GM04504 (cell line): ENCODE data around the gene TMC7.

ENCODE experiments used
- DNase-seq: peaks from one replicate; pipeline ENCODE4 v3.0.0-alpha.2; 2012; ENCODE audit warnings: low read depth

TMC7 gene

DNA sequence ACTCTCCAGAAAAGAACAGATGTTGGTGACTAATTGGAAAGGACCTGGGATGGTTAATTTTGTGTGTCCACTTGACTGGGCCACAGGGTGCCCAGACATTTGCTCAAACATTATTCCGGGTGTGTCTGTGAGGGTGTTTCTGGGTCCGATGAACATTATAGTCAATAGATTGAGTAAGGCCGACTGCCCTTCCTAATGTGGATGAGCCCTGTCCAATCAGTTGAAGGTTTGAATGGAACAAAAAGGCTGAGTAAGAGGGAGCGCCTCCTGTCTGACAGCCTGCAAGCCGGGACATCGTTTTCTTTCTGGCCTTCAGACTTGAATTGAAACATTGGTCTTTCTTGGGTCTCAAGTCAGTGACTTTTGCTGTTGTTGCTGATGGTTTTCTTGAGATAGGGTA is 107.2 kb downstream of the TMC7 start:
- no peak for DNase-seq

DNA sequence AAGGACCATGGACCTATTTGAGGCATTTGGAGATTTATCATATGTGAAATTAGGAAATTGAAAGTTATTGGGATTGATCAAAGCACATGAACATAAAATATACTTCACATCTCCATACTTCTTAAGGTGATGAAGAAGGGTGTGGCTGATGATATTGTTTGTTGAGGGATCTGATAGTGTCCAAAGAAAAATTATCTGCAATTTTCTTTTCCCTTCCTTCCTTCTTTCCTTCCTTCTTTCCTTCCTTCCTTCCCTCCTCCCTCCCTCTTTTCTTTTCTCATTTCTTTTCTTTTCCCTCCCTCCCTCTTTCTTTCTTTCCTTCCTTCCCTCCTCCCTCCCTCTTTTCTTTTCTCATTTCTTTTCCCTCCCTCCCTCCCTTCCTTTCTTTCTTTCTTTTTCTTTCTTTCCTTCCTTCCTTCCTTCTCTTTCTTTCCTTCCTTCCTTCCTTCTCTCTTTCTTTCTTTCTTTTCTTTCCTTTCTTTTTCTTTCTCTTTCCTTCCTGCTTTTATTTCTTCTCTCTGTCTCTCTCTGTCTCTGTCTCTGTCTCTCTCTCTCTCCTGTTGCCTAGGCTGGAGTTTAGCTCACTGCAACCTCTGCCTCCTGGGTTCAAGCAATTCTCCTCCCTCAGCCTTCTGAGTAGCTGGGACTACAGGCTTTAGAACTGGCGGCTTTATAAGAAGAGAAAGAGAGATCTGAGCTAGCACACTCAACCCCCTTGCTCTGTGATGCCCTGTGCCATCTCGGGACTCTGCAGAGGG is 109.1 kb downstream of the TMC7 start:
- no peak for DNase-seq

DNA sequence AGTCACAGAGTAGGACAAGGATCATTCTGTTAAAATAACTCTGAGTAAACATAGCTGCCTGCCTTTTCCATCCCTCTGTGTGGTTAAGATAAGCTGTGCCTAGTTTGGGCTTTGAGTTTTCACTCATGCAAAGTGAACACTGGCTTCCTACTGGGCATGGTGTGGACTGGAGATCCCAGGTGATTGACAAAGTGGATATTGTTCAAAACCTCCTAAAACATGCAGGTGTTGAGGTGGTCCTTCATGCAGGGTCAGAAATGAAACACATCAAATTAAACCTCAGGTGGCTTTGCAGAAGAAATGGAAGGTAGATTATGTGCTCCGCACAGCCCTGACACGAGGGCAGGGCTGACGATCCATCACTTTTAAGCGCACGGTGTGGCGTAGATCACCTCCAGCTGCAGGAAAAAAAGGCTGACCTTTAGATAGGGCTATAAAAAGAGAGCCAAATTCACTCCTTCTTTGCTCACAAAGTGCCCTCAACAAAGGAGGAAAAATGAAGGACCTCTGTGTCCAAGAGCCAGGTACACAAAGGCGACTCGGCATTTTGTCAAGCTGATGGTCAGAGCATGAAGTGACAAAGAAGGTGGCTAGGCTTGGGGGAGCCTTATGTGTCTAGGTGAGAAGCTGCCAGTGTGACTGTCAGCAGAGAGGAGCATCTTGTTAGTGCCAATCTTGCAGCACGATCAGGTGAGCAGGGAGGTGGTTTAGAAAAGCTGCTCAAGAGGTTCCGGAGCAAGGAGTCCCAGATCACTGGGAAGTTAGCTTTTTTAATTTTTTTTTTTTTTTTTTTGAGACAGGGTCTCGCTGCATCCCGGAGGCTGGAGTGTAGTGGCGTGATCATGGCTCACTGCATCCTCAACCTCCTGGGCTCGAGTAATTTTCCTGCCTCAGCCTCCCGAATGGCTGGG is 110.2 kb downstream of the TMC7 start:
- DNase-seq = no peak

DNA sequence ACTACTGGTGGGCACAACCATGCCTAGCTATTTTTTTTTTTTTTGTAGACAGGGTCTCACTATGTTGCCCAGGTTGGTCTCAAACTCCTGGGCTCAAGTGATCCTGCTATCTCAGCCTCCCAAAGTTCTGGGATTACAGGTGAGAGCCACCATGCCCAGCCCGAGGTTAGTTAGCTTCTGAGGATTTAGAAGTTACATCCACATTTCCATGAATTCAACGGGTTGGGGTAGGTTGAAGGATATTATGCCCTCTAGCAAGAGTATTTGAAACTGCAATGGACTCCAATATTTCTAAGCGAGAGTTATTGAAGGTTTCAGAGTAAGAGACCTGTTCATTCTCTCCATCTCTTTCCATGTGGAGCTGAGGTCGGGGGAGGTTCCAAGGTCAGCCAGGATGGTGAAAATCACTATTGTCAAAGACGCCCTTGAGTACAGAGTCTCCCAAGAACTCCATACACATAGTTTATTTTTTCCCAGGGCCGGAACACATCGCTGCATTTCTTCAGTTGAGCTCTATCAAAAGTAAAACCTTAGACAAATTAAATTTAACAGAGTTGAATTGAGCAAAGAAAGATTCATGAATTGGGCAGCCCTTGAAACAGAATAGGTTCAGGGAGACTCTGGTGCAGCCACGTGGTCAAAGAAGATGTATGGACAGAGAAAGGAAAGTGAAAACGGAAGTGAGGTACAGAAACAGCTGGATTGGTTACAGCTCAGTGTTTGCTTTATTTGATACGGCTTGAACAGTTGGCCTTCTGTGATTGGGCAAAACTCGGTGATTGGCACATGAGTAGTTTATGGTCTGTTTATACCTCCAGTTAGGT is 111.0 kb downstream of the TMC7 start:
- no peak for DNase-seq

DNA sequence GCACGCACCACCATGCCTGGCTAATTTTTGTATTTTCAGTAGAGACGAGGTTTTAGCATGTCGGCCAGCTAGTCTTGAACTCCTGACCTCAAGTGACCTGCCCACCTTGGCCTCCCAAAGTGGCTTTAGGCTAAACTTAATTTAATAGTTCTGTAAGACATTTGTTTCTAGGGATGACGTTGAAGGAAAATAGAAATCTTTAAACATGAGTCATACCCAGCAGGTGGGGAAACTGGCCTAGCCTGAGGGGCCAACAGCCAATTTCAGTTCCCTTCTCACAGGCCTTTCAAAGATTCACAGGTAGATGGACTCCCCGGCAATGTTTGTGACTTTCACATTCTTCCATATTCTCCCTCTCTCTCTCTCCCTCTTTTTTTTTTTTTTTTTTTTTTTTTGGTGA is 111.9 kb downstream of the TMC7 start:
- DNase-seq = no peak

DNA sequence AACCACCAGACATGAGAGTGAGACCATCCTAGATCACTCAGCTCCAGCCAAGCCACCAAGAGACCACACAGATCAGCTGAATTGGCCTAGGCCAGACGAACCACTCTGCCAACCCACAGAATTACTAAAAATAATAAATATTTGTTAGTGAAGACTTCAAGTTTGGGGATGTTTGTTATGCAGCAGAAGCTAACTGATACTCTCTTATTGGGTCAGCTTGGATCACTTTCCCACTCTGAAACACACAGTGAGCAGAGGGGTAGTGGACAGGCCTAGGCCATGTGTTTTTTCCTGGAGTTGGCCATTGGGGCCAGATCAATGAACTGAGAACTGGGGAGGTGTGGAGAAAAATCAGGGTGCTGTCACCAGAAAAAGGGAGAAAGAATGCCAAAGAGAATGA is 114.4 kb downstream of the TMC7 start:
- no peak for DNase-seq

DNA sequence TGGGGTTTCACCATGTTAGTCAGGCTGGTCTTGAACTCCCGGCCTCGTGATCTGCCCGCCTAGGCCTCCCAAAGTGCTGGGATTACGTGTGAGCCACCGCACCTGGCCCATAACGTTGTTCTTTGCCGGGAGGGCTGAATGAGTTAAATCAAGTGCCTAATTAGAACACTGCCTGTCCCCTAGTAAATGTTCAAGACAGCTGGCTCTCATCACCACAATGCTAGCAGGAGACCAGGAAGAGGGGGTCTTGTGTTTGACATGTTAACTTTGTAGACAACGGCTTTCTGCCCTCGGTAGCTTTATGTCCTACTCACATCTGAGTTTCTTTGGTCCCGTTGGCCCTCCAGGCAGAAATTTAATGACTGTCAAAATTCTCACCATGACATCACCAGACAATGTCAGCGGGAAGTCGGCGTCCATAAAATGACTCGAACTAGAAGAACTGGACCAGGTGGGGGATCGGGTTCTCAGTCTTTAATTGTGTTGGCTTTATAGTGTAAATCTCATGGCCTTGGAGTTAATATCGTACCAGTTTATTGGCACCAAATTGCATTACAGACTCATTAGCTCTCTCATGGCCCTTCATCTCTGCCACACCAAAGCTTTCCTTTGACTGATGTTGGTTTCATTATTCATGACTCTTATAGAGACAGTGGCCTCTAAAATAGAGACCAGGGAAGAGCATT is 118.6 kb downstream of the TMC7 start:
- DNase-seq = no peak

DNA sequence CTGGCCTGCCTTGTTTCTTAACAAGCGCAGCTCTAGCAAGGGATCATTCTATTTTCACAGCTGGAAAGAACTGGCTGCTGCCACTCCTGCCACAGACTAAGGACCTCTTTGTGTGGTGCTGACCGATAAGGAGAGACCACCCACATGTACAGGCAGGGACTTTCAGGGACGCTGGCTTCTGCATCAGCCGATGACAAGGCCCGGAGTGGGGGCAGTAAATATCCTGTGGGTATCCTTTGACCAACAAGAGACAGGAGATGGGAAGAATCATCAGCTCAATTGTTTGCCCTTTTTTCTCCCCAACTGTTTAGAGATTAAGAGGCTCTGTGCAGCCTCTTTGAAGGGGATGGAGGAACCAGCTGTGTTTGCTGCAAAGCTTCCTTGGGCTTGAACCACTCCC is 120.9 kb downstream of the TMC7 start:
- no peak for DNase-seq

DNA sequence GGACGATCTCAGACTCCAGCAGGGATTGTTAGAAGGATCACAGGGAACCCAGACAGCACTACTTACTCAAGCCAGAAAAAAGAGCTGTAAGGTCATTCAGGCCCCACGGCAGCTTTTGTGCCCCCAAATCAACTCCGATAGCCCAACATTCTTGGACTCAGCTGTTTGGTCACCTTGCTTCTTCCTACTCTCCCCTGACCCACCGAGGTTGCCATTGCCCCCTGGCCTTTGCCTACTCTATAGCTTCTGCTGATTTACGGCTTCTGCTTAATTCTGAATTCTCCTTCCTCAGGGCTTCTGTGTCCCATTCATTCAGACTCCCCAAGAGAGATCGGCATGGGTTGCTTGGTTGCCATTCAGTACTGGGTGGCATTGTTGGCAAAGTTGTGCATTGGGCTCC is 121.4 kb downstream of the TMC7 start:
- DNase-seq = no peak

DNA sequence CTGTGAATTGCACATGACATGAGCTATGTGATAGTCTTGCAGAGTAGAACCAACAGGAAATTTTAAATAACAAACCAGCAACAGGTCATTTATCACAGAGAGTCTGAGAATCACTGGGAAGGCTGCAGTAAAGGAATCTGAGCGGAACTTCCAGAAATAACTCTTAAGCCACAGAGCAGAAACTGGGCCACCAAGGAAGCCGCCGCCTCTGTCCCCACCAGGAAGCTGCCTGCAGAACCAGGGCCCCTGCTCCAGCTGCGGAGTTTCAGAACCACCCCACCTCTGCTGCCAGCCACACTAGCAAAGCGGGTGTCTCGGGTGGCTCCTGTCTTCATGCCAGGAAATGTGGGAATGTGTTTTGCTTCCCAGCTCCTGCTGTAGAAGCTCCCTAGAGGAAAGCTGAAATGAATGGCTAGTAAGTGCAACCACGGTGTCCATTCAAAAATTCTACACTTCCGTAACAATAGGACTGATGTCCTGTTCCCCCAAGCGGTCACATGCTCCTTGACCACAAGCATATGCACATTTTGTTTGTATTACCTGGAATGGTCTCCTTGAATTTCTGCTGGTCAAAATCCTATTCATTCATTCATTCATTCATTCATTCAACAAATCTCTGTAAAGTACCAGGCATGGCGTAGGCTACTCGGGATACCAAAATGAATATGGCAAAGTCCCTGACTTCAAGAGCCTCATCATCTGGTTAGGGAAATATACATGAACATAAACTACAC is 122.3 kb downstream of the TMC7 start:
- DNase-seq = no peak

DNA sequence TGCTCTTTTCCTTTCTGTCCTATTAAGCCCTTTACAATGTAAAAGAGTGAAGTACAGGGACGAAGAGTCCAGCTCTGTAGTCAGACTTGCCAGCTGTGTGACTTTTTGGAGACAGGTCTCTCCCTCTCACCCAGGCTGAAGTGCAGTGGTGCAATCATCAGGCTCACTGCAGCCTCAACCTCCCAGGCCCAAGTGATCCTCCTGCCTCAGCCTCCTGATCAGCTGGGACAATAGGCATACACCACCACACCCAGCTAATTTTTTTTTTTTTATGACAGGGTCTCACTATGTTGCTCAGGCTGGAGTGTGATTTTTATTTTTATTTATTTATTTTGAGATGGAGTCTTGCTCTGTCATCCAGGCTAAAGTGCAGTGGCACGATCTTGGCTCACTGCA is 122.9 kb downstream of the TMC7 start:
- no peak for DNase-seq

DNA sequence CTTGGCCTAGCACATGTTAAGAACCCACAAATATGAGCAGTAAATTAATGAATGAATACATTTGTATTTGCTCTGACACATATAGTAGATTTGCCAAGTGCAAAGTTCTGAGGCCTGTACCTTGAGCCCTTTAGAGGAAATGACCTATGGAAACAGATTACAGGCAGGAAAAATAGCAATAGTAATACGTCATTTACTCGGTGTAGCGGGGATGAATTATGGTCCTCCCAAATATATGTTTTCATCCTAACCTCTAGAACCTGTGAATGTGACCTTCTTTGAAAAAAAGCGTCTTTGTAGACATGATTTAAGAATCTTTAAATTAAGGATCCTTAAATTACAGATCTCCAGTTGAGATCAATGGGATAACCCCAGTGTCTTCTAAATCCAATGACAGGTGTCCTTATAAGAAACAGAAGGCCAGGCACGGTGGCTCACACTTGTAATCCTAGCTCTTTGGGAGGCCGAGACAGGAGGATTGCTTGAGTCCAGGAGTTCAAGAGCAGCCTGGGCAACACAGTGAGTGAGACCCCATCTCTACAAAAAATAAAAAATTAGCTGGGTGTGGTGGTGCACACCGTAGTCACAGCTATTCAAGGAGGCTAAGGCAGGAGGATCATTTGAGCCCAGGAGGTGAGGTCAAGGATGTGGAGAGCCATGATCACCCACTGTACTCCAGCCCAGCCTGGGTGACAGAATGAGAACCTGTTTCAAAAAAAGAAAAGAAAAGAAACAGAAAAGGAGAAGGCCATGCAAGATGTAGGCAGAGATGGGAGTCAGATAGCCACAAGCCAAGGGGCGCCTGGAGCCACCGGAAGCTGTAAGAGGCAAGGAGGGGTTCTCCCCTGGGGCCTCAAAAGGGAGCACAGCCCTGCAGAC is 124.9 kb downstream of the TMC7 start:
- no peak for DNase-seq

DNA sequence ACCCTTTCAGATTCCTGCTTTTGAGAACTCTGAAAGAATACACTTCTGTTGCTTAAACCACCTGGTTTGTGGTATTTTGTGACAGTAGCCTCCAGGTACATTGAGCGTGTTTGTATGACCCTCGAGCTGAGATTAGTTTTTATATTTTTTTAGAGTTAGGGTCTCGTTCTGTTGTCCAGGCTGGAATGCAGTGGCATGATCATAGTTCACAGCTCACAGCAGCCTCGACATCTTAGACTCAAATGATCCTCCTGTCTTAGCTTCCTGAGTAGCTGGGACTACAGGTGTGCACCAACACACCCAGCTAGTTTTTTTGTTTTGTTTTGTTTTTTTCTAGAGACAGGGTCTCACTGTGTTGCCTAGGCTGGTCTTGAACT is 125.5 kb downstream of the TMC7 start:
- no peak for DNase-seq

DNA sequence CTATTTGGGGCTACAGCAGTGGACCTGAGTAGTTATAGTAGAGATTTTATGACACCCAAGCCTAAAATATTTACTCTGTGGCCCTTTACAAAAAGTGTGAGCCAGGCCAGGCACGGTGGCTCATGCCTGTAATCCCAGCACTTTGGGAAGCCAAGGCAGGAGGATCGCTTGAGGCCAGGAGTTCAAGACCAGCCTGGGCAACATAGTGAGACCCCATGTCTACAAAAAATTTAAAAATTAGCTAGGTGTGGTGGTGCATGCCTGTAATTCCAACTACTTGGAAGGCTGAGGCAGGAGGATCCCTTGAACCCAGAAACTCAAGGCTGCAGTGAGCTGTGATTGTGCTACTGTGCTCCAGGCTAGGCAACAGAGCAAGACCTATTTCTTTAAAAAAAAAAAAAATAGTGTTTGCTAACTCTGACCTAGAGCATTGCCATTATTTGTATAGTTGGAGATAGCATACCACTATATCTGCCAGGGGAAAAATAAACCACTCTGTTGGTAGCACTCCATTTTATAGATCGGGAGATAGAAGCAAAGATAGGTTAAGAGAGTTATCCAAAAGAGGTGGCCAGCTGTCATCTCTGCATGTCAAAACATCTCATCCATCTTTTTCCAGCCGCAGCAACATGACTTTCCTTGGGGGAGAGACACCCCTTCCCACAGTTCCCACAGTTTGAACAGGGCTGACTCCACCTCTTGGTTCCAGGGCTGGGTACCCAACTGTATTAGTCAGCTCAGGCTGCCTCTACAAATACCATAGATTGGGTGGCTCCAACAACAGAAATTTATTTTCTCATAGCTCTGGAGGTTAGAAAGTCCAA is 127.0 kb downstream of the TMC7 start:
- DNase-seq = no peak

DNA sequence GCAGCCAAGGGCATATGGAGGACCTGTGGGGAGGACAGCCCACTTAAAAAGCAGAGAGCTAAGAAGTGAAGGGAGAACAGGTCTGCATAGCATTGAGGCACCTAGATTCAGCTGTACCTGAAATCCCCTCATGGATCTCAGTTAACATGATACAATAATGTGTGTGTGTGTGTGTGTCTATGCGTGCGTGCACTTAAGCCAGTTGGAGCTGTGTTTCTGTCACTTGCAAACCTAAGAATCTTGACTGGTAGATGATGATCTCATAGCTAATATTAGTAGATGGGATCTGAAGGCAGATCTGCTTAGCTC is 128.3 kb downstream of the TMC7 start:
- DNase-seq = no peak
